Activated naive CD8-positive, alpha-beta T cell treated with anti-CD3 and anti-CD28 coated beads, Interleukin-2, amount 10 ng/mL, durations not matched to agents 7 days and 5 days (primary cell): ENCODE data around the gene IL25. TPM values are rescaled to one million over a fixed set of nuclear protein-coding genes. Genes with fewer than 3 reads are reported as not detected.
A peak's percentile ranks its signal among the peaks of the same experiment; 100 is the strongest.

Experiments used
- ATAC-seq: fragments of 150-1000 bp; cut with Tn5 transposase; one replicate; pipeline ENCODE4 v1.10.0; 2021; ENCODE audit warnings: low read depth, moderate library complexity
- POLR2A ChIA-PET: fragments of 350-600 bp; sonication (Branson Sonifier 250); formaldehyde crosslinking; loops from one replicate; lab custom pipeline; 2021; ENCODE audit warnings: antibody characterized with exemption; lab: Charles Lee
- DNase-seq: peaks from one replicate; pipeline ENCODE4 v3.0.0; 2021
- H3K27ac Mint-ChIP-seq: one replicate; pipeline ENCODE4 v1.8.0; 2022; ENCODE audit warnings: mild to moderate bottlenecking, mixed read lengths
- H3K27me3 Mint-ChIP-seq: one replicate; pipeline ENCODE4 v1.8.0; 2022; ENCODE audit warnings: mild to moderate bottlenecking, moderate library complexity, mixed read lengths
- H3K36me3 Mint-ChIP-seq: one replicate; pipeline ENCODE4 v1.8.0; 2021; ENCODE audit warnings: mild to moderate bottlenecking, mixed read lengths
- H3K4me1 Mint-ChIP-seq: one replicate; pipeline ENCODE4 v1.8.0; 2021; ENCODE audit warnings: mixed read lengths
- H3K4me3 Mint-ChIP-seq: one replicate; pipeline ENCODE4 v1.8.0; 2022; ENCODE audit warnings: mild to moderate bottlenecking, moderate library complexity, mixed read lengths
- H3K9me3 Mint-ChIP-seq: one replicate; pipeline ENCODE4 v1.8.0; 2021; ENCODE audit warnings: mixed read lengths
- total RNA-seq, 2 experiments: library from RNA; stranded (reverse); gene quantifications; one replicate each; pipeline ENCODE4 v1.2.3, GENCODE V29; 2021

The IL25 gene
- total RNA-seq, 2 experiments from 2014 or later, result 0.39 TPM; not detected in 1

GRCh38 chr14:23370221-23370620 is 2.4 kb upstream of the IL25 start:
- Mint-ChIP-seq H3K9me3 (peaks cover 2% of the 10 kb centered on the region), H3K4me3 (no peak overlapping the region), H3K4me1 (peaks cover 13% of the 10 kb centered on the region), H3K36me3 (no peaks in the 10 kb centered on the region), H3K27me3 (peaks cover 27% of the 10 kb centered on the region), H3K27ac (no peak overlapping the region)
- ATAC-seq (no peak), DNase-seq (no peak)
- POLR2A ChIA-PET, result interaction anchor here (0.6 kb wide), 1 partner anchor 856 kb away, joined by 8 read pairs; no protein-coding TSS in a partner anchor

GRCh38 chr14:23371865-23372264 is 744 bp upstream of the IL25 start:
- ATAC-seq (peak; percentile 67), DNase-seq (no peak)
- Mint-ChIP-seq H3K27ac (peak overlapping the region; percentile 80), H3K36me3 (no peaks in the 10 kb centered on the region), H3K27me3 (peaks cover 22% of the 10 kb centered on the region), H3K4me1 (peaks cover 13% of the 10 kb centered on the region), H3K4me3 (peak overlapping the region; percentile 54), H3K9me3 (peaks cover 2% of the 10 kb centered on the region)
- POLR2A ChIA-PET, result interaction anchor here (0.9 kb wide), 1 partner anchor 43 kb away, joined by 3 read pairs; no protein-coding TSS in a partner anchor

GRCh38 chr14:23373041-23373440 is 432 bp downstream of the IL25 start:
- H3K36me3 Mint-ChIP-seq, result no peaks in the 10 kb centered on the region
- H3K9me3 Mint-ChIP-seq, result peaks cover 2% of the 10 kb centered on the region
- H3K4me1 Mint-ChIP-seq, result peaks cover 19% of the 10 kb centered on the region
- peaks cover 10% of the 10 kb centered on the region for H3K27me3 Mint-ChIP-seq
- DNase-seq (no peak), ATAC-seq (no peak)
- no peak overlapping the region for H3K4me3 Mint-ChIP-seq
- no peak overlapping the region for H3K27ac Mint-ChIP-seq
- POLR2A ChIA-PET, result no interaction called here

GRCh38 chr14:23375527-23376251 is 3.1 kb downstream of the IL25 start:
- H3K4me3 Mint-ChIP-seq, result no peak overlapping the region
- ATAC-seq, result no peak
- no peaks in the 10 kb centered on the region for H3K36me3 Mint-ChIP-seq
- POLR2A ChIA-PET, result no interaction called here
- H3K27ac Mint-ChIP-seq, result no peak overlapping the region
- H3K9me3 Mint-ChIP-seq, result peaks cover 2% of the 10 kb centered on the region
- DNase-seq, result no peak
- H3K4me1 Mint-ChIP-seq, result peaks cover 20% of the 10 kb centered on the region
- no peaks in the 10 kb centered on the region for H3K27me3 Mint-ChIP-seq

- no peak within 1 kb of the TSS for H3K4me3 Mint-ChIP-seq
- DNase-seq (no peak), ATAC-seq (no peak)
- no peak within 1 kb of the TSS for H3K27ac Mint-ChIP-seq
- no peaks in the 10 kb centered on the region for H3K27me3 Mint-ChIP-seq
- H3K4me1 Mint-ChIP-seq, result peaks cover 14% of the 10 kb centered on the region
- no peaks in the 10 kb centered on the region for H3K9me3 Mint-ChIP-seq
- no peaks in the 10 kb centered on the region for H3K36me3 Mint-ChIP-seq
- POLR2A ChIA-PET, result no interaction called here
Measured at GRCh38 chr14:23376482-23377197, 4.0 kb downstream of the IL25 start, which contains the start of gene CMTM5. Gene CMTM5, plus strand, starts transcription at chr14:23377046. Its CDS starts 206 bp downstream, at chr14:23377252.

- ATAC-seq (no peak), DNase-seq (no peak)
- H3K4me3 Mint-ChIP-seq, result no peak overlapping the region
- no peaks in the 10 kb centered on the region for H3K9me3 Mint-ChIP-seq
- POLR2A ChIA-PET, result no interaction called here
- H3K27ac Mint-ChIP-seq, result no peak overlapping the region
- peaks cover 4% of the 10 kb centered on the region for H3K27me3 Mint-ChIP-seq
- no peaks in the 10 kb centered on the region for H3K36me3 Mint-ChIP-seq
- H3K4me1 Mint-ChIP-seq, result peaks cover 10% of the 10 kb centered on the region
Measured at GRCh38 chr14:23377198-23377550, 4.6 kb downstream of the IL25 start.

- POLR2A ChIA-PET, result no interaction called here
- peaks cover 9% of the 10 kb centered on the region for H3K4me1 Mint-ChIP-seq
- ATAC-seq (no peak), DNase-seq (no peak)
- H3K27ac Mint-ChIP-seq, result no peak overlapping the region
- H3K36me3 Mint-ChIP-seq, result no peaks in the 10 kb centered on the region
- H3K4me3 Mint-ChIP-seq, result no peak overlapping the region
- H3K27me3 Mint-ChIP-seq, result peaks cover 9% of the 10 kb centered on the region
- H3K9me3 Mint-ChIP-seq, result no peaks in the 10 kb centered on the region
Measured at GRCh38 chr14:23377573-23378563, 5.3 kb downstream of the IL25 start.

- Mint-ChIP-seq H3K27ac (no peak overlapping the region), H3K4me3 (no peak overlapping the region), H3K27me3 (peaks cover 9% of the 10 kb centered on the region), H3K36me3 (no peaks in the 10 kb centered on the region), H3K9me3 (no peaks in the 10 kb centered on the region), H3K4me1 (peaks cover 9% of the 10 kb centered on the region)
- DNase-seq (no peak), ATAC-seq (no peak)
- POLR2A ChIA-PET, result no interaction called here
Measured at GRCh38 chr14:23378612-23379220, 6.1 kb downstream of the IL25 start.

- ATAC-seq, result peak; percentile 81
- Mint-ChIP-seq H3K9me3 (no peaks in the 10 kb centered on the region), H3K27me3 (peaks cover 9% of the 10 kb centered on the region), H3K4me1 (peaks cover 9% of the 10 kb centered on the region), H3K4me3 (no peak overlapping the region), H3K27ac (no peak overlapping the region), H3K36me3 (no peaks in the 10 kb centered on the region)
- peak; percentile 74 for DNase-seq
- POLR2A ChIA-PET, result interaction anchor here (0.7 to 1.6 kb wide), 4 partner anchors 53 to 828 kb away, joined by 3 to 11 read pairs (median 4); partner anchors contain the start of gene PABPN1
Measured at GRCh38 chr14:23379366-23380196, 7.0 kb downstream of the IL25 start.

GRCh38 chr14:23380197-23380914 is 7.7 kb downstream of the IL25 start:
- Mint-ChIP-seq H3K27me3 (peaks cover 9% of the 10 kb centered on the region), H3K9me3 (no peaks in the 10 kb centered on the region), H3K36me3 (no peaks in the 10 kb centered on the region), H3K27ac (no peak overlapping the region), H3K4me3 (no peak overlapping the region), H3K4me1 (peaks cover 9% of the 10 kb centered on the region)
- ATAC-seq, result peak; percentile 14
- no peak for DNase-seq
- POLR2A ChIA-PET, result interaction anchor here (0.7 to 1.6 kb wide), 3 partner anchors 54 to 59 kb away, joined by 3 to 11 read pairs (median 5); partner anchors contain the start of gene PABPN1

- Mint-ChIP-seq H3K36me3 (no peaks in the 10 kb centered on the region), H3K9me3 (no peaks in the 10 kb centered on the region), H3K27me3 (peaks cover 9% of the 10 kb centered on the region), H3K4me3 (no peak overlapping the region), H3K27ac (no peak overlapping the region), H3K4me1 (peaks cover 9% of the 10 kb centered on the region)
- DNase-seq, result no peak
- ATAC-seq, result no peak
- POLR2A ChIA-PET, result interaction anchor here (1.6 kb wide), 1 partner anchor 60 kb away, joined by 5 read pairs; the partner anchor contains the start of gene PABPN1
Measured at GRCh38 chr14:23380976-23381375, 8.4 kb downstream of the IL25 start.
